ENCODE results near the gene ITGB4. TPM values are rescaled to one million over a fixed set of nuclear protein-coding genes. Genes with fewer than 3 reads are reported as not detected.

ITGB4 gene
- total and polyA plus RNA-seq, 4 donors, result 11.1 to 47.8 (median 14.8) TPM

- ATAC-seq (ENCODE audit: insufficient read depth, low FRiP score), result no peak
Measured at GRCh38 chr17:75774471-75774990, 53.3 kb downstream of the ITGB4 start.

GRCh38 chr17:75774991-75775668 is 53.9 kb downstream of the ITGB4 start:
- H3K27me3 ChIP-seq (ENCODE audit: control insufficient read depth in 3 of 3, insufficient read depth in 3 of 3, low read length in 2 of 3), result no peaks in the 10 kb centered on the region
- H3K27ac ChIP-seq (ENCODE audit: low read depth in 1 of 2, low read length in 1 of 2), result peak overlapping the region in 1 of 2 donors; percentile 15
- peaks cover 0 to 17% (median 4%) of the 10 kb centered on the region in 5 donors for H3K4me1 ChIP-seq (ENCODE audit: control insufficient read depth in 5 of 5, insufficient read depth in 5 of 5, low read length in 5 of 5)
- no peaks in the 10 kb centered on the region for H3K9me3 ChIP-seq (ENCODE audit: control insufficient read depth in 4 of 4, insufficient read depth in 3 of 4, low read length in 3 of 4)
- no peak for TF ChIP-seq CTCF (IDR thresholded peaks at IDR 0.05; ENCODE audit: control extremely low read depth, extremely low read depth)
- peak overlapping the region in 1 of 2 donors; percentile 49 for H3K9ac ChIP-seq (ENCODE audit: insufficient read depth in 1 of 2, low read length in 2 of 2)
- peaks cover 5 to 47% (median 26%) of the 10 kb centered on the region in 4 donors for H3K36me3 ChIP-seq (ENCODE audit: control insufficient read depth in 4 of 4, insufficient read depth in 4 of 4, low read length in 4 of 4)
- DNase-seq, result peak; percentile 55 to 79 (median 79)
- WGBS, 2 donors, result 67 to 75% methylated on average over 6 of the region's 6 CpGs
- no peak overlapping the region for H3K4me3 ChIP-seq
- ATAC-seq (ENCODE audit: insufficient read depth, low FRiP score), result no peak

More at GRCh38 chr17:75774471-75774990, 53.3 kb downstream of the ITGB4 start:
- WGBS, 2 donors, result 84 to 89% methylated on average over 4 of the region's 4 CpGs
- no peak for TF ChIP-seq CTCF (IDR thresholded peaks at IDR 0.05; ENCODE audit: control extremely low read depth, extremely low read depth)
- Histone ChIP-seq H3K9ac (ENCODE audit: insufficient read depth in 1 of 2, low read length in 2 of 2) (no peak overlapping the region), H3K4me3 (no peak overlapping the region), H3K4me1 (ENCODE audit: control insufficient read depth in 5 of 5, insufficient read depth in 5 of 5, low read length in 5 of 5) (peaks cover 0 to 17% (median 4%) of the 10 kb centered on the region in 5 donors), H3K27me3 (ENCODE audit: control insufficient read depth in 3 of 3, insufficient read depth in 3 of 3, low read length in 2 of 3) (no peaks in the 10 kb centered on the region), H3K36me3 (ENCODE audit: control insufficient read depth in 4 of 4, insufficient read depth in 4 of 4, low read length in 4 of 4) (peaks cover 5 to 47% (median 26%) of the 10 kb centered on the region in 4 donors), H3K27ac (ENCODE audit: low read depth in 1 of 2, low read length in 1 of 2) (peak overlapping the region in 1 of 2 donors; percentile 15), H3K9me3 (ENCODE audit: control insufficient read depth in 4 of 4, insufficient read depth in 3 of 4, low read length in 3 of 4) (no peaks in the 10 kb centered on the region)
- DNase-seq, result peak in 1 of 3 donors; percentile 76

GRCh38 chr17:75776386-75777295 is 55.4 kb downstream of the ITGB4 start:
- ATAC-seq (ENCODE audit: insufficient read depth, low FRiP score), result no peak
- no peak for TF ChIP-seq CTCF (IDR thresholded peaks at IDR 0.05; ENCODE audit: control extremely low read depth, extremely low read depth)
- DNase-seq, result peak in 2 of 3 donors; percentile 51 to 72
- peak overlapping the region; percentile 38 to 41 for H3K27ac ChIP-seq (ENCODE audit: low read depth in 1 of 2, low read length in 1 of 2)
- peak overlapping the region; percentile 19 for H3K4me3 ChIP-seq
- peaks cover 0 to 17% (median 2%) of the 10 kb centered on the region in 5 donors for H3K4me1 ChIP-seq (ENCODE audit: control insufficient read depth in 5 of 5, insufficient read depth in 5 of 5, low read length in 5 of 5)
- H3K36me3 ChIP-seq (ENCODE audit: control insufficient read depth in 4 of 4, insufficient read depth in 4 of 4, low read length in 4 of 4), result peaks cover 5 to 47% (median 26%) of the 10 kb centered on the region in 4 donors
- 24 to 30% methylated on average over 15 of the region's 15 CpGs for WGBS, 2 donors
- H3K9ac ChIP-seq (ENCODE audit: insufficient read depth in 1 of 2, low read length in 2 of 2), result peak overlapping the region; percentile 20 to 97
- no peaks in the 10 kb centered on the region for H3K27me3 ChIP-seq (ENCODE audit: control insufficient read depth in 3 of 3, insufficient read depth in 3 of 3, low read length in 2 of 3)
- H3K9me3 ChIP-seq (ENCODE audit: control insufficient read depth in 4 of 4, insufficient read depth in 3 of 4, low read length in 3 of 4), result no peaks in the 10 kb centered on the region
